H4 (cell line): Measurements from ENCODE around the gene ELFN1. TPM values are rescaled to one million over a fixed set of nuclear protein-coding genes. Genes with fewer than 3 reads are reported as not detected.

Experiments used
- DNase-seq: peaks from one replicate; pipeline ENCODE4 v3.0.0-alpha.2; 2015; ENCODE audit warnings: low spot score
- total RNA-seq: library from RNA; depleted of rRNA; stranded (reverse); fragments of >200 nt; shearing (Covaris generic); gene quantifications from 2 replicates; pipeline ENCODE4 v1.2.3, GENCODE V29; 2014

Gene ELFN1
- total RNA-seq, 1 experiment from 2014 or later = 0.37 TPM

- DNase-seq = no peak
Measured at GRCh38 chr7:1642291-1642731, 27.8 kb upstream of the ELFN1 start.

GRCh38 chr7:1643270-1644092, 26.6 kb upstream of the ELFN1 start:
- DNase-seq = no peak

- DNase-seq = no peak
Measured at GRCh38 chr7:1644341-1645070, 25.6 kb upstream of the ELFN1 start.

- DNase-seq = no peak
Measured at GRCh38 chr7:1645071-1645409, 25.0 kb upstream of the ELFN1 start.

GRCh38 chr7:1645476-1645875, 24.6 kb upstream of the ELFN1 start:
- no peak for DNase-seq

GRCh38 chr7:1646391-1646790, 23.7 kb upstream of the ELFN1 start:
- DNase-seq = no peak

GRCh38 chr7:1646957-1647891, 22.9 kb upstream of the ELFN1 start:
- no peak for DNase-seq

GRCh38 chr7:1647961-1648672, 22.0 kb upstream of the ELFN1 start:
- no peak for DNase-seq

GRCh38 chr7:1649751-1650326, 20.2 kb upstream of the ELFN1 start:
- DNase-seq = no peak

- no peak for DNase-seq
Measured at GRCh38 chr7:1650363-1651030, 19.6 kb upstream of the ELFN1 start.

- DNase-seq = no peak
Measured at GRCh38 chr7:1651031-1651446, 19.0 kb upstream of the ELFN1 start.

GRCh38 chr7:1651891-1652290, 18.2 kb upstream of the ELFN1 start:
- DNase-seq = no peak

- DNase-seq = no peak
Measured at GRCh38 chr7:1653500-1653899, 16.6 kb upstream of the ELFN1 start.

- DNase-seq = no peak
Measured at GRCh38 chr7:1654111-1654510, 16.0 kb upstream of the ELFN1 start.

- DNase-seq = no peak
Measured at GRCh38 chr7:1654738-1655475, 15.2 kb upstream of the ELFN1 start.

GRCh38 chr7:1659696-1660095, 10.4 kb upstream of the ELFN1 start:
- DNase-seq = no peak

GRCh38 chr7:1661461-1661860, 8.6 kb upstream of the ELFN1 start:
- DNase-seq = no peak

- DNase-seq = no peak
Measured at GRCh38 chr7:1662101-1662500, 8.0 kb upstream of the ELFN1 start.

GRCh38 chr7:1662767-1663166, 7.3 kb upstream of the ELFN1 start:
- no peak for DNase-seq

- no peak for DNase-seq
Measured at GRCh38 chr7:1663223-1663622, 6.9 kb upstream of the ELFN1 start.
